ENCODE results near the gene PARD3B.

Gene PARD3B

GRCh38 chr2:204914708-204915107 is 369.4 kb downstream of the PARD3B start:
- intact Hi-C loops (cut with DNase I) = no loop called here
- peak in 1 of 10 donors; percentile 67 for DNase-seq

- DNase-seq = no peak
- intact Hi-C loops (cut with DNase I) = no loop called here
These were observed 371.9 kb downstream of the PARD3B start for GRCh38 chr2:204917089-204917701.

- DNase-seq = no peak
- intact Hi-C loops (cut with DNase I) = no loop called here
These were observed 375.5 kb downstream of the PARD3B start for GRCh38 chr2:204920776-204921175.

GRCh38 chr2:204923957-204924356 is 378.7 kb downstream of the PARD3B start:
- no peak for DNase-seq
- intact Hi-C loops (cut with DNase I) = no loop called here

- DNase-seq = no peak
These were observed 386.3 kb downstream of the PARD3B start for GRCh38 chr2:204931562-204931961.

GRCh38 chr2:204933735-204934374 is 388.6 kb downstream of the PARD3B start:
- intact Hi-C loops (cut with DNase I) = no loop called here
- no peak for DNase-seq

More at GRCh38 chr2:204931562-204931961, 386.3 kb downstream of the PARD3B start:
- intact Hi-C loops (cut with DNase I) = no loop called here

GRCh38 chr2:204944927-204945326 is 399.7 kb downstream of the PARD3B start:
- DNase-seq = no peak
- intact Hi-C loops (cut with DNase I) = no loop called here

- no peak for DNase-seq
- intact Hi-C loops (cut with DNase I) = no loop called here
These were observed 400.1 kb downstream of the PARD3B start for GRCh38 chr2:204945376-204945775.

GRCh38 chr2:204946892-204947291 is 401.6 kb downstream of the PARD3B start:
- intact Hi-C loops (cut with DNase I) = no loop called here
- DNase-seq = no peak

GRCh38 chr2:204947405-204947804 is 402.1 kb downstream of the PARD3B start:
- intact Hi-C loops (cut with DNase I) = no loop called here
- no peak for DNase-seq

- intact Hi-C loops (cut with DNase I) = no loop called here
- DNase-seq = no peak
These were observed 402.9 kb downstream of the PARD3B start for GRCh38 chr2:204948024-204948763.

GRCh38 chr2:204948822-204949221 is 403.5 kb downstream of the PARD3B start:
- DNase-seq = no peak
- intact Hi-C loops (cut with DNase I) = no loop called here

GRCh38 chr2:204950695-204951346 is 405.5 kb downstream of the PARD3B start:
- intact Hi-C loops (cut with DNase I) = no loop called here
- no peak for DNase-seq

GRCh38 chr2:204958371-204958770 is 413.1 kb downstream of the PARD3B start:
- intact Hi-C loops (cut with DNase I) = no loop called here
- DNase-seq = no peak

GRCh38 chr2:204964414-204964813 is 419.1 kb downstream of the PARD3B start:
- intact Hi-C loops (cut with DNase I) = no loop called here
- no peak for DNase-seq

- intact Hi-C loops (cut with DNase I) = no loop called here
- DNase-seq = no peak
These were observed 421.0 kb downstream of the PARD3B start for GRCh38 chr2:204966245-204966644.

- DNase-seq = peak in 1 of 10 donors; percentile 4
- intact Hi-C loops (cut with DNase I) = no loop called here
These were observed 422.1 kb downstream of the PARD3B start for GRCh38 chr2:204967199-204967960.

- DNase-seq = no peak
- intact Hi-C loops (cut with DNase I) = no loop called here
These were observed 426.1 kb downstream of the PARD3B start for GRCh38 chr2:204971206-204971907.

GRCh38 chr2:204972161-204972560 is 426.9 kb downstream of the PARD3B start:
- no peak for DNase-seq
- intact Hi-C loops (cut with DNase I) = no loop called here

All from posterior cingulate gyrus (tissue), 11 donors.